Activated CD4-positive, alpha-beta T cell treated with anti-CD3 and anti-CD28 coated beads for 48 hours (primary cell): ENCODE measurements around the gene CANT1.
"Not testable (repeated sequence)": the region's sequence is repeated elsewhere in the genome, so short reads cannot be mapped to it uniquely, and the experiment has no call there.

Experiments
- DNase-seq: peaks from one replicate; pipeline ENCODE4 v3.0.0-alpha.2; 2020

Gene CANT1

DNA sequence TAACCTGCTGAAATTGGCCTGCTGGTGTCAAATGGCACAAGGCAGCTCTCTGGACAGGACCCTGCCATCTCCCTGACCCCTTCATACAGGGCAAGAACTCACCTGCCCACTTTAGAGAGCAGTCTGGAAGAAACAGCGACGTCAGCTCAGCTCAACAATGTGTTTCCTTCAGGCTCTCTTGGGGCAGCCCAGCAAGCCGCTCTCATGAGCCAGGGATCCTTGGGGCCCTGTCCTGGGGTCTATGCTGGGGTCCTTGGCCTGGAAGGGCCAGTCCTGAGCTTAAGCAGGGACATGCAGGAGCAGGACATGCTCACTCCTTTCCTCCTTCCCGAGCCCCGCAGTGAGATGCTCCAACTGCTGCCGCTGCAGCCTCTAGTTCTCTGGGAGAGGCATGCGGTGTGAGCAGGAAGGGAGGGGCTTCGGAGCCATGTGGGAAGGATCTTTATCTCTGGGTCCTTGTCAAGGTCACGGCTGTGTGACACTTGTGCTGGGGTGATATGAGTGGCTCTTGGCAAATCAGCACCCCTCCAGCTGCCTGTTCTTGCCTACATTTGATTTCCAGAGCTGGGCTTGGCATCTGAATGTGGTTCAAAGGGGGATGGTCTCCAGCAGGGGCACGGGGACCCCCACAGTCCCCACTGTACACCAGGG is 17.8 kb upstream of the CANT1 start:
- DNase-seq: no peak

- no peak for DNase-seq
Observed at GRCh38 chr17:79026376-79027273, 17.1 kb upstream of the CANT1 start.

DNA sequence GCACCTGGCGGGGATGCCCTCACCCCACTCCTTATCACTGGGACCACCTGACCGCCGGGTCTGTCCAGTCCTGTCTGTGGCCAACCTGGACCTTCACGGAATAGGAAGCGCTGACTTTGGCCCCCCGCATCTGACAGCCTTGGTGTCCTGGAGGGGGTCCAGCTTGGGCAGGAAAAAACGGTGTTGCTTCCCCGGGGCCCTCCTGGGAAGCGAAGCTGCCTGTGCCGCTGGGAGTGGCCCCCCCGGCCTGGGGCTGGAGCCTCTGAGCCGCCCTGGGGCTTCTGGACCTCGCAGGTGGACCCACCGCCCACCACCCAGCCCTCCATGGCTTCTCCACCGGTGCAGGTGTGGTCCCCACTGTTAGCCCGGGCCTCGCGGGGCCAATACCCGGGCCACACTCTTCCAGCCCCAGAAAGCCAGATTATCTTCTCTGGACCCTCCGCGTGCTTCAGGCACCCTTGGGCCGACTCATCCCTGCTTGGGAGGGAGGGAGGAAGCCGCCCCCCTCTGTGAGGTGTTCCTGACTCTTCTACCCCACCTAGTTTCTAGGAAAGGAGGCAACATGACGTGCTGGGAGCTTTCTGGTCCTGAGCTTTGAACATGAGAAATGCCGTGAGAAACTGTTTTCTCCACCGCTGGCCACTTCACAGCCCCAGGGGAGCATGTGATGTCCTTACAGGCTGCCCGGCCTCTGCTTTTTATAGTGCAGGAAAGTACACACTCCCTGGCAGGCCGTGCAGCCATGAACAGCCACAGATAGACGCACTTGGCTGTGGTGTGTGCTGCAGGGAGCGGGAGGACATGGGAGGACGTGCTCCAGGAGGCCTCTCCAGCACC is 15.6 kb upstream of the CANT1 start:
- DNase-seq: no peak

DNA sequence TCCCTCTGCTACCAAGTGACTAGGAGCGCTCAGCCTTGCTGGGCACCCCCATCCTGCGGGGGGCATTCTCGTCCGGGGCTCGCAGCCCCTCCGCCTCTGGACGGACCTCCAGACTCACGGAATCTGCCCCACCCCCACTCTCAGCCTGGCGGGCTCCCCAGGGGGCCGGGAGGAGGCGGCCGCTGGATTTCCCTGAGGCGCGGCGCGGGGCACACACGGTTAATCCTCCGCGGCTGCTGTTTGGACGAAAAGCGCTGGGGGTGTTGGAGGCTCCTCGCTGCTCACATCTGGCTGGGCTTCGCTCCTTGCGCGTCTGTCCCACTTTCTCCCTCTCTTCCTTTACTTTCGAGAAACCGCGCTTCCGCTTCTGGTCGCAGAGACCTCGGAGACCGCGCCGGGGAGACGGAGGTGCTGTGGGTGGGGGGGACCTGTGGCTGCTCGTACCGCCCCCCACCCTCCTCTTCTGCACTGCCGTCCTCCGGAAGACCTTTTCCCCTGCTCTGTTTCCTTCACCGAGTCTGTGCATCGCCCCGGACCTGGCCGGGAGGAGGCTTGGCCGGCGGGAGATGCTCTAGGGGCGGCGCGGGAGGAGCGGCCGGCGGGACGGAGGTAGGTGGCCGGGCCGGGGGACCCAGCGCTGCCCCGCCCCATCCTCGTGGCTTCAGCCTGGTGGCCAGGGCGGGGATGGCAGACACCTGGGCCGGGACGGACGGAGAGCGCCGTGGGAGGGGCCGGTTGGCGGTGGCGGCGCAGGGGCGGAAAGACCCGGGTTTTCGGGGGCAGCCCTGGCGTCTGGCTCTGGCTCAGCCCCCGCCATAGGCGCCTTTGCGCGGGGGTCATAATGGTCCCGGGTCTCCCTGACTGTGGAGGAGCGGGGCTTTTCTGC is 14.6 kb upstream of the CANT1 start, which contains the start of gene C1QTNF1:
TSS of gene C1QTNF1 (plus strand) at position 284 of the 886 bp plus-strand sequence. CDS start 19,800 bp downstream, outside the sequence.
- peak; percentile 50 for DNase-seq

GRCh38 chr17:79023180-79023705 is 13.7 kb upstream of the CANT1 start:
- no peak for DNase-seq

GRCh38 chr17:79022507-79022991 is 13.0 kb upstream of the CANT1 start:
- no peak for DNase-seq

DNA sequence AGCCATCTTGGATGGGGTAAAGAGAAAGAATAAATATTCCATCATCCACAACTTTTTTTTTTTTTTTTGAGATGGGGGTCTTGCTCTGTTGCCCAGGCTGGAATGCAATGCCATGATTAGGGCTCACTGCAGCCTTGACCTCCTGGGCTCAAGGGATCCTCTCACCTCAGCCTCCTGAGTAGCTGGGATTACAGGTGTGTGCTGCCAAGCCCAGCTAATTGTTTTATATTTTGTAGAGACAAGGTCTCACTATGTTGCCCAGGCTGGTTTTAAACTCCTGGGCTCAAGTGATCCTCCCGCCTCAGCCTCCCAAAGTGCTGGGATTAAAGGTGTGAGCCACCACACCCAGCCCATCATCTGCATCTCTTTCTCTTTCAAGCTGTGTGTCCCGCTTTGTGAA is 12.4 kb upstream of the CANT1 start:
- not testable (repeated sequence) for DNase-seq

DNA sequence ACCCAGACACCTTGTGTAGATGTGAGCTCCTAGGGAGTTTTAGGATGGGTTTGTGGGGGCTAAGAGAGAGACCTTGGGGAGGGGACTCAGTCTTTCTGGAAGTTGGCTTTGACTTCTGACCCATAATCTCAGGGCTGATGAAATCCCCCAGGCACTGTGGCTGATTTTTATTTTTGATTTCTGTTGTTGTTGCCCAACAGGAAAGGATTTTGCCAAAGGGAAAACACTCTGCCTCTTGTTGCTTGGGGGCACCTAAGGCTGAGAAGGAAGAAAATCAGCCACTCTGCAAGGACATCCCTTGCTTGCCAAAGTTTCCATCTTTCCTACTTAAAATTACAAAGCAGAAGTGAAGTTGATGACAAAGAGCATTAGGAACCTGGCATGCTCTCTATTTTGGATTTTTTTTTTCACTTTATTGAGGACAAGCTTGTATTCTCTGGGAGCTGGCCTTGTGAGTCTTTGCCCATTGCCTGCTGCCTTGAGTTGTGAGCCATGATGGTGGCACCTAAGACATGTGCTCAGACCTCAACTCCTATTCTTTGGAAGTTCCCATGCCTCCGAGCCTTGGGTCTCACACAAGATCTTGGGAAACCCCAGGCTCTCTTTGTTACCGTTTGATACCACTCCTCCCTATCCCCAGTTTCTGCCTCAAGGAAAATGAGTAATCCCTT is 11.2 kb upstream of the CANT1 start:
- no peak for DNase-seq

DNA sequence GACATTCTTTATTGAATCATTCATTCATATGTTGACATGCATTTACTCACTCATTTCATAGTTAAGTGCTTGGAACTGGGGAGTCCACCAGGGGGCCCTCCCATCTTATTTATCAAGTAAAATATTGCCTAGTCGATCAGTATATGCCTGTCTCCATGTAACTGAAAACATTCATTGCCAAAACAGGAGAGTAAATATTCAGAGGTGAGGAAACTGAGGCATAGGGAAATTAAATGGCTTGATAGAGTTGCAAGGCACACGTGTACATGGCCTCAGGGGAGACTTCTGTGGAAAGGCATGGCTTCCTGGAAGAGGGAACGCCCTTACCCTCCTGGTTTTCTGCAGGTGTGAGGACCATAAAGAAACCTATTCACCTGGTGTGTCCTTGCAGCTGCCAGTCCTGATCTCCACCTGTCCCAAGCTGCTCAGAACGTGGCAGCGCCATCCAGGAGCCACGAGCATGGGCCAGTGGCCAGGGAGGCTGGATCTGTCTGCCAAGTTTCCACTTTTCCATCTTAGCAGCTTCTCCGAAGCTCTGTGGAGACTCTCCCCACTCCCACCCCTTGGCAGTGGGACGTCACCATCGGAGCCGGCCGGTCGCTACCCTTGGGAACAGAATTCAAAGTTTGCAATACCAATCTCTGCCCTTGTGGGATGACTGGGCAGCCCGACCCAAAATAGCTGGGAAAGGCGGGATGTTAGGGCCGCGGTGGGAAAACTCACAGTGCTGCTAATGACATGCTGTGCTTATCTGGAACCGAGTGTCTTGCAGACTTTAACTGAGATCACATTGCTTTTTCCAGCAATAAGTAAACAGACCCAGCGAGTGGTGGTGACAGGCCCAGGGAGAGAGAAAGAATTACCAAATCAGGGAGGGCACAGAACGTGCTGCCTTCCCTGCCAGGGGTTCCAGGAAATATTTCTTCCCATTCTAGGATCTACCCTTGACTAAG is 10.3 kb upstream of the CANT1 start:
- peak; percentile 73 for DNase-seq

DNA sequence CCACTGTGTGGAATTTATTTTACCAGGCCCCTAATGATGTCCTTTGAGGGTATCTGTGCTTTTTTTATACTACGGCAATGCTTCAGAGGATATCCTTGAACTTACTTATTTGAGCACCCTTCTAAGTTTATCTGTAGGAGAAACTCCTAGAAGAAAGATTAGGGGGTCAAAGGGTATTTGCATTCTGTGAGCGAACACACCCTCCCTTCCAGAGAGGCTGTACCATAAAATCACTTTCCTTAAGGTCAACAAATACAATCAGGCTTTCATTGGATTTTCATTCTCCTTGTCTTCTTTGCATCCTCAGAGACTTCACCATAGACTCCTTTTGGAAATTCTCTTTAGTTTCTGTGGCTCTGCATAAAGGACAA is 9.7 kb upstream of the CANT1 start:
- no peak for DNase-seq

DNA sequence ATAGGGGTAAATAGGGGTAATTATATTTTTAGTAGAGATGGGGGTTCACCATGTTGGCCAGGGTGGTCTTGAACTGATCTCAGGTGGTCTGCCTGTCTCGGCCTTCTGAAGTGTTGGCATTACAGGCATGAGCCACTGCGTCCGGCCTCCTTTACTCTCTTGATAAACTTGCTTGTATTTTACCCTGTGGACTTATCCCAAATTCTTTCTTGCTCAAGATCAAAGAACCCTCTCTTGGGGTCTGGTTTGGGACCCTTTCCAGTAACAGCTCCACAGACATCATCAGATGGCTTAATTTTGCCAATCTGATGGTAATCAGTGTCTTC is 8.8 kb upstream of the CANT1 start:
- DNase-seq: no peak

- no peak for DNase-seq
Observed at GRCh38 chr17:79017546-79018369, 8.2 kb upstream of the CANT1 start.

DNA sequence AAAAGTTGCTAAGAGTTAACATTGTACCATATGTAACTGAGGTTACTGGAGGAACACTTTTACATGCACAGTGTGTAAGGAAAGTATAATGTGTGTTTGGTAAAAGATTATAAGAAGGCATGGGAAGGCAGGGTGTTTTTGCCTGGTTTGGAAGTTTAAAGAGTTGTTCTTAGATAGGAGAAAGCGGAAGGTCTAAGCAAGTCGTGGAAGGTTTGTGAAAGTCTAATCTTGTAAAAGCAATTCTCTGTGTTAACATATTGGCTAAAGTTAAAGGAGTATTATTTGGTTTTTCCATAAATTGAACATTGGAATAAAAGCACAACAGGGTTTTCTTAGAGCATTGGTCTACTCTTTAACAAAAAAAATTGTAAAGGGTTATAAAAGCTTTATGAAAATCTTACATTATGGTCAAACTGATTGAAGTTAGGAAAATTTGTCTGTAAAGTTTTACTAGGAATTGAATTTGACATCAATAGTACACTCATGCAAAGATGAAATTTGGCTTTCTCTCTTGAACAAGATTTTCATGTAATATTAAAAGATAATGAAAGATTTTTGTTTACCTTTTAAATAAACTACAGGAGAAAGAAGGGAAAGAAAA is 4.7 kb upstream of the CANT1 start:
- DNase-seq: no peak

- no peak for DNase-seq
Observed at GRCh38 chr17:79012563-79013134, 3.1 kb upstream of the CANT1 start.

GRCh38 chr17:79011451-79012147 is 2.0 kb upstream of the CANT1 start:
- DNase-seq: no peak

DNA sequence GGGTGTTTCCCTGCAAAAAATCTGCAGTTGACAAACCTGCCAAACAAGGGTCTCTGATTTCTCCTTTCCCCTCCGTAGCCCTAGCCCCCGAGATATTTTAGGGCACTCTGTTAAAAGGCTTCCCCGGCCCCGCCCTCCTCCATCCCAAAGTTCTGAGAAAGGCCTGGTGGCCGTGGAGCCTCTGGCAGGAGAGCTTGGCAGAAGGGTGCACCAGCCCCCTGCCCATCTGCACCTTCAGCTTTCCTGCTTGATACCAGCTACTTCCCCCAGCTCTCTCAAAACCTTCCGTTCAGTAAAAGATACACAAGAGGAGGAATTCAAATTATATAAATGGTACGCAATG is 711 bp upstream of the CANT1 start:
- no peak for DNase-seq

- DNase-seq: no peak
Observed at GRCh38 chr17:79008666-79009387, 737 bp downstream of the CANT1 start.
